ELF-1 (cell line): ENCODE measurements around the gene TBC1D17.
A peak's percentile ranks its signal among the peaks of the same experiment; 100 is the strongest.

Experiments used
- DNase-seq: peaks from one replicate; pipeline ENCODE4 v3.0.0-alpha.2; 2016; ENCODE audit warnings: low read depth, low spot score

The TBC1D17 gene

DNA sequence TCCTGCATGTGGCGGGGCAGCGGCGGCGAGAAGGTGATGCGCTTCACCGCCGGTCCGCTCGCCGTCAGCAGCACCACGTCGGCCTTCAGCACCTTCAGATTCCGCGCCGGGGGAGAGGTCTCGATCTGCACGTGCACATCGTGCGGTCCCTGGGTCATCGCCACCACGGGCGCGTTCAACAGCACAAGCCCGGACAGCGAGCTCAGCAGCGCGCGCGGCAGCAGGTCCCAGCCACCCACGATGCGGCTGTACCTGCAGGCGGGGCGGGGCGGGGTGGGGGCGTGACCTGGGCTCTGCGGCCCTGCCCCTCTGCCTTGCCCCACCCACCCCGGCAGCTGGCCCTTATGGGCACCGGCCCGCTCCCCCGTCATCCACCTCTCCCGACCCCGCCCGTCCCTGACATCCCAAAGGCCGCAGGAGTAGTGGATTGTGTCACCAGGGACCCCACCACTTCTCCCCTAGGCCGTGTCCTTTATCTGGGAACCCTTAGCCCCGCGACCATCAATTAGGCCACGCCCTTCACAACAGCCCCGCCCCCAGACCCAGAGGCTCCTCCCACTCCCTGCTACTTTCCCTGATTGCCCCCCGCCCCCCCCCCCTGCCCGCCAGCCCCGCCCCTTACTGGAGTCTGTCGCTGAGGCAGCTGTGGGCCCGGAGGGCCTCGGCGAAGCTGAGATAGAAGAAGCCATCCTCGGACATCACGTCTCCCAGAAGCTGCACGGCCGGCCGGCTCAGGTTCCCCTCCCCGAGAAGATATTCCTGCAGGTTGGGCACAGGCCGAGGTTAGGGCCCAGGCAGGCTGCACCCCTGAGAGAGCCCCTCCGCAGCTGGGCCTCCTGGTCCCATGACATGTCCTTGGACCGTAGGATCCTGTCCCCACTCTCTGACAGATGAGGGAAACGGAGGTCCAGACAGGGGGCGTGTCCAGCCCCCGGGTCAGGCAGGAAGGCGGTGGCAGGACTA lies 13.1 kb downstream of the TBC1D17 start:
- peak; percentile 78 for DNase-seq

DNA sequence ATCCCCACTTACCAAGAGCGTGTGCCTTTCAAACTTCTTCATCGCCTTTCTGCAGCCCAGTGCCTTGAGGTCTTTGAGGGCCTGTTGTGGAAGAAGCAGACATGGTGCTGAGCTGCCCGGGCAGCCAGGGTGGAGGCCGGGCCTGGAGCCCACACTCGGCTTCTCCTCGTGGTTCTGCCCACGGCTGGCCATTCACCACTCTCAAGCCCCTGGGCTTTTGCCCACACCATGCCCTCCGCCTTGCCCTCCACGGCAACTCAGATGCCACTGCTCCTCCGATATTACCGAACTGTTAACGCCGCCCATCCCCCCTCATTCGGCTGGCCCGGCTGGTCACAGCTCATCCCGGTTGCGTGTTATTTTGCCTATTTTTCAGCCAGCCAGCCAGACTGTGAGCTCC lies 13.9 kb downstream of the TBC1D17 start:
- no peak for DNase-seq

DNA sequence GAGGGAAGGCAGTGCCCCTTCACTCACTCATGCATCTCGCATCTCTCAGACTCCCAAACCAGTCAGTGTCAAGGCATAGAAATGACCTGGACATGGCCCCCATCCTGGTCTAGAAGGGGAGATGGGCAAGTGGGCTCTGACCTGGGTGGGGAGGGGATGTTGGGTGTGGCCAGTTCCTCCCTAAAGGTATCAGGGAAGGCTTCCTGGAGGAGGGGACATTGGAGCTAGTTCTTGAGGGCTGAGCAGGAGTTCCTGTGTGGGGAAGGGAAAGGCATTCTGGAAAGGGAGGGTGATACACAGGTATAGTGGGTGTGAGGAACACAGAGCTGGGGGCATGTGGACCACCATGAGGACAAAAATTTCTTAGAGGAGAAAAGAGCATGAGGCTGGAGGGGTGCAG lies 15.2 kb downstream of the TBC1D17 start:
- DNase-seq = no peak

DNA sequence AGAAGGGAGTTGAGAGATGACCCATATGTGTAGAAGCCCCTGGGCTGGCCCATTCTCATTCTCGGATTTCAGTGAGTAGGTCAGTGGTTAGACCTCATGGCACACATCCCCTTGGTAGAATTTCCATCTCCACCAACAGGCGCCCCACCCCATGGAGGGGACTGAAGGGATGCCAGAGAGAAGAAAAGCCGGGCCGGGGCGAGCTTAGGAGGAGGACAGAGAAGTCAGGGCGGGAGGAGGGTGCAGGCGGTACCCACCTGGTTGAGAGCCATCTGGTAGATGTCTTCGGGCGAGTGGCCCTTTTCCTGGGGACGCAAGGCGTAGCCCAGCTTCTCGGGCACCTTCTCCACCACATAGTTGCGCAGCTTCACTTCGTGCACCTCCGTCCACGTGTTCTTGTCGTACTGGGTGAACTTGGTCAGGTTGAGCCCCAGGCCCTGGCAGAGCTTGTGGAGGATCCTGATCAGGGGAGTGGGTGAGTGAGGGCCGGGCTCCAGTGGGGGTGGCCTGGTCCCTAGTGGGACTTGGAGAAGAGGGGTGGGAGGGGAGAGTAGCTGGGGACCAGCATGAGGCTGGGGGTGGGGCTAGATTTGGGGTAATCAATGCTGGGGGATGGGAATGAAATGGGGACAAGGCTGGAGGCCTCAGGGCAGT lies 16.6 kb downstream of the TBC1D17 start:
- no peak for DNase-seq

DNA sequence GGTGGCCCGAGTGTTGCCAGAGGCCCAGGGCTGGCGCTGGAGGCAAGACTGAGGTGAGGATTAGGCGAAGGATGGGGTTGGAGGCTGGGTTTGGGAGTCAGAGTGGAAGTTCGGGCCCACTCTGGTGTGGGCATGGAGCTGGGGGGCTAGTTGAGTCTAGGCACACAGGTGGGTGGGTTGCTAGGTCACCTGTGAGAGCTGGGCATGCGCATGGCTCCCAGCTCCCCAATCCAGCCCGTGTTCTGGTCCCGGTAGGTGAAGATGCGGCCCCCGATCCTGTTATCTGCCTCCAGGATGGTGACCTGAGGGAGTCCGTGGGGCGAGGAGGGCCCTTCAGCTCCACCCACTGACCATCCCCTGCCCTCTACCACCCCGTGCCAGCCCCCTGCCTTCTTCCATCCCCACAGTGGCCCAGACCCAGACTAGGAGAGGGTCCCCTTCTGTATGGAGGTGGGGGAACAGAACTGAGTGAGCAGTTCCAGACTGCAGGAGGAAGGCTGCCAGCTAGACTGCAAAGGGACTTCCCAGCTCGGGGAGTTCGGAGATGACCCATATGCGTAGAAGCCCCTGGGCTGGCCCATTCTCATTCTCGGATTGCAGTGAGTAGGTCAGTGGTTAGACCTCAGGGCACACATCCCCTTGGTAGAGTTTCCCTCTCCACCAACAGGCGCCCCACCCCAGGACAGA lies 17.5 kb downstream of the TBC1D17 start:
- no peak for DNase-seq

DNA sequence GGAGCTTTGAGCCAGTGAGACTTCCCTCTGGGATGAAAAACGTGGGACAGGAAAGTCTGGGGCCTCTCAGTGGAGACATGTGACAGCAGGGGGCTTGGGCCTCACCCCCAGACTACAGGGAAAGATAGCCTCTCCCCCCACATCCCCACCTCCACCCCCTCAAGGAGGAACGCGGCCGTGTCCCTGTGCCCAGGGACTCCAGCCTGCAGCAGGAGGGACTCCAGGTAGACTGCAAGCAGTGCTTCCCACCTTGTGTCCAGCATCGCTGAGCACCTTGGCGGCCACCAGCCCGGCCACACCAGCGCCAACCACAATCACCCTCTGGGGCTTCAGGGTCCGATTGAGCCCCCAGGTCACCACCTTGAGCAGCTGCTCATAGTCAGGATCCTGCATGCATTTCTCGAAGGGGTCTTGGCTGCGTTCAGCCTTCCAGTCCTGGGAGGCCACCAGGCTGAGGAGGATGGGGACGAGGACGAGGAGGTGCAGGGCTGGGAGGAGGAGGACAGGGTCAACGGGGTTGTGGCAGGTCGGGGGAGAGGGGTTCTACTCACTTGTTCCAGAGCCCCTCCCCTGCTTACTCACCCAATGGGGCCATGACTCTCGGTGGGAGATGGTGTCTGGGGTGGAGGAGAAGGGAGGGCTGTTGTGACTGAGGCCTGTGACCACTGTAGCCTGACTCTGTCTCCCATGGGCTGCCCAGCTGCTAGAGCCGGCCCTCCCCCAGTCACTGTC lies 18.2 kb downstream of the TBC1D17 start:
- DNase-seq = no peak

DNA sequence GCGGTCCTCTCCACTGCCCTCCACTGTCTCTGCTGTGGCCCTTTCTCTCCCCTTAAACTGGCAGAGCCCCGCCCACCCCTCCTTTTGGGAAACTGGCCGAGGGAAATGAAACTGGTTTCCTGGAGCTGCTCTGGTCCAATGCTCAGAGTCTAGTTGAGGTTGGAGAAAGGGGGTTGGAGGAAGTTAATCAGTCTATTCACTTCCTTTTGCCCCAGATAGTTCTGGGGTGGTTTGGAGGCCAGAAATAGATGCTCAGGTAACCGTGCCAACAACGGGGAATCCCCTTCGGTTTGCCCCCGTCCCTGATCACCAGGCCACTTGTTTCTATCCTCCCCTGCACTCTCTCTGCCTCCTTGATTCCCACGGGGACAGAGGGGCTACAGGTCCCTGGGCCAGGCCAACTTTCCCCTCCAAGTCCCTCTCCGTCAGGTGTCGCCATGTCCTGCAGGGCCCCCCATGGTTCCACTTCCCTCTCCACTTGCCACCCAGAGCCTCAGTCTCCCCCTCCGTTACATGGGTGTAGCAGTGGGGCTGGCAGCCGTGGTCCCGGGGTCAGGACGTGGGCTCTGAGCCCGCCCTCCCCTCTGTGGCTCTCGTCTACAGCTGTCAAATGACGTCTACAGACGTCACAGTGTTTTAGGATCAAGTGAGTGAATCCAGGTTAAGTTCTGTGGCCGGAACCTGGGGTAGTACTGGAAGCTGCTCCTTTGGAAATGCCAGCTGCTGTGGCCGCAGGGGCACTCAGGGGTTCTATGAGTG lies 19.5 kb downstream of the TBC1D17 start, which contains the start of gene IL4I1:
Gene IL4I1, minus strand, starts transcription at position 25 of the 759 bp plus-strand sequence. CDS start 727 bp downstream, outside the sequence.
- no peak for DNase-seq

DNA sequence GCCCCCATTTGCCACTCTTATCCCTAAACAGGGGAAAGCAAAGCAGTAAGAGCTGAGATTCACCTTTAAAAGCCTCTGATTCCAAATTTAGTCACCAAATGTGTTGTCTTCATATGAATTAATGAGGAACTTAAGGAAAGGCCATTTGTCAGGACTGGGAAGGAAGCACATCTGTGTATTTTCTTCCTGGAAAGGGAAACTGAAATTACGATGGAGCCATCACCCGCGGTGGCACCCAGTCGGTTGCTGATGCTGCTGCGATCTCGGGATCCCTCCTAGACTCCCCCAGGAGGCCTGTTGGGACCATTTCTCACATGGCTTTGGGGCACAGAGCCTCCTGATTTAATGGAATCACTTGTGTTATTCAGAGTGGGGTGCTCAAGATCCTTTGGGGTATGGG lies 26.6 kb downstream of the TBC1D17 start:
- no peak for DNase-seq

DNA sequence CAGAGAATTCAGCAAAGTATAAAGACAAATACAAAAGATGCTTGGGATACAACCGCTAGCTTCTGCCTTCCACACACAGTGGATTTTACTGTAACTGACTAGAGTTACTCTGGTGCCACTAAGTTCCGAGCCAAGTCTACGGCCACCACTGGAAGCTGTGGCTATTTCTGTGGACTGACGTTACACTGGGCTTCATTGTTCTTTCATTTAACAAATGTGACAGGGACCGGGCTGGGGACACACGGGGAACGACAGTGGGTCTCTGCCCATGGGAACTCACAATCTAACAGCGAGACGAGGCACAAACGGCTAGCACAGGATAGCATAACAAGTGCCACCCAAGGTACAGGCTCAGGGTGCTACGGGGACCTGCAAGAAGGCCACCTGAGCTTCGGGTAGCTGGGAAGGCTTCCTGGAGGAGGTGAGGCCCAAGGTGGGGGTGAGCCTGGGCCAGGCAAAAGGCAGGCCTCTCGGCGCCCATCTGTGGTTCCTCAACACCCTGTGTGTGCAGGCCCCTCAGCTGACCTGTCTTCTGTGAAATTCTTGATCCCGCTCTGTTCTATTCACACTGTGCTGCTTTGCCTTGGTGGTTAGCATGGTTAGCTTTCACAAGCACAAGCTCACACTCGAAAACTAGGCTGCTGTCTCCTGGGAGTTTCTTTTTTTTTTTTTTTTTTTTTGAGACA lies 29.5 kb downstream of the TBC1D17 start:
- DNase-seq = no peak

DNA sequence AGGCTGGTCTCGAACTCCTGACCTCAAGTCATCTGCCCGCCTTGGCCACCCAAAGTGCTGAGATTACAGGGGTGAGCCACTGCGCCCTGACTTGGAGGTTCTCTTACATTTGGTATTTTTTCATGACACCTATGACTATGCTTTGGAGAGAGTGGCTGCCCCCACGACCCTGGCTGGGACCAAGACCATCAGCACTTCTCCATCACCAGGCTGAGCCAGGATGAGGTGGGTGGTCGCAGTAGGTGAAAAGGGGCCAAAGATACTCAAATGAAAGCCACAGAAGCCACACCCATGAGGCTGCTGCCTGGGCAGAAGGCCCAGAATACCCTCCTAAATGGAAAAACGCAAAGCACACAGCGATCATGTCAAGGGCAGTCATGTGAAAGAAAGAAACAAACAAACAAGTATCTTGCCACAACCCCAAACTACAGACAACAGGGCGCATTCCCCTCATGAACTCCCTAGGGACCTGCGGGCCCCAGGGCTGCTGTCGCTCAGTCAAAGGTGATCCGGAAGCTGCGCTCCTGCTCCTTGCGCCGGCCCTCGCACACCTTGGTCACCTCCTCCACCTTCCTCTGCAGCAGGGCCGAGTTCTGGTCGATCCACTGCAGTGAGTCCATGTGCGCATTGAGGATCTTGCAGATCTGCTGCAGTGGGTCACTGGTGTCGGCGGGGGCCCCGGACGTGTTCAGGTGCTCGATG lies 30.4 kb downstream of the TBC1D17 start:
- no peak for DNase-seq

DNA sequence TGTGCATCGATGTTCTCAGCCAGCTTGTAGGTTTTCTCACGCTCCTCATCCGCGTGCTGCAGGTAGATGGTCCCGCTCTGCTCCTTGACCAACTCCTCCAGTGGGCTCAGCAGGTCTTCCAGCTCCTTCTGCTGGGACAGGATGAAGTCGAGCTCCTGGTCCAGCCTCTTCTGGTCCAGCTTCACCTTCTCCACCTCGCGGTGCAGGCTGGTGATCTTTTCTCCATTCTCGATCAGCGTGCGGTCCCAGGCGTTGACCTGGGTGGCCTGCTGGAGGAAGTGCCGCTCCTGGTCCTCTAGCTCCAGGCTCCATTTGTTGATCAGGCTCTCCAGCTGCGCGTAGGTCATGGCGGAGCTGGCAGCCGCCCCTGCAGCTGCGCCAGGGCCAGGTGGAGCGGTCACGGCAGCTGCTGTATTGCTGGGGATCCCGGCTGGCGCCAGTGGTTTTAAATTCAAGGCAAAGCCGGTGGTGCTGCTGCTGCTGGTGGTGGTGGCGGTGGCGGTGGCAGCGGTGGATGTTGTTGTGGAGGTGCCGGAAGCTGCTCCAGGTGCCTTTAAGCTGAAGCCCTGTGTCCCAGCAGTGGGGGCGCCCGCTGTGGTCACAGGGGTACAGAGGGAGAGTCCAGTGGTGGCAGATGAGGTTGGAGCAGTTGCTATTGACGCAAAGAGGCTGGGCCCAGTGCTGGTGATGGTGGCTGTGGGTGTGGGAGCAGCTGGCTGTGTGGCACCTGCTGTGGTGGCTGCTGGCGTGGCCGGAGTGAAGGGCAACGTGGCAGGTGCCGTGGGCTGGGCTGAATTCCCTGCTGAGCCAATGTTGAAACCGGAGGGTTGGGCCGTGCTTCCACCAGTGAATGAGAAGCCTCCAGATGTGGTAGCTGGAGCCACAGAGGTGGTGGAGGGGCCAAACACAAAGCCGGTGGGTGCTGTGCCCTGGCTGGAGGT lies 31.2 kb downstream of the TBC1D17 start:
- no peak for DNase-seq

DNA sequence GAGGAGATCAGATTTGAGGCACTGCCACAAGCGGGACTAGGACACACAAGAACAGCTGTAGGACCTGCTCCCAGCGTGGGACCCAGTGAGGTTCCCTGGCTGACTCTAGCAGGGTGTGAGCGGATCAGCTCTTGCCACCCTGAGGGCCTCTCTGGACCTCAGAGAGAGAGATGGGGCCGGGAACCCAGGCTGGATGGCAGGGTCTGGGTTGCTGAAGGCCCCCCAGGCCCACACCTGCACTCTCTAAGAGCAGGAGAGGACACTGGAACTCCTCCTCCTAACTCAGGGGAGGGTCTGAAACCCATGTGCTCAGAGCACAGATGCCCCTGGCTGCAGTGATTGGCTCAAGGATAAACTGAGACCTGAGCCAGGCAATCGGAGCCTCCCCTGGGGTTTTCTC lies 32.7 kb downstream of the TBC1D17 start:
- DNase-seq = no peak

DNA sequence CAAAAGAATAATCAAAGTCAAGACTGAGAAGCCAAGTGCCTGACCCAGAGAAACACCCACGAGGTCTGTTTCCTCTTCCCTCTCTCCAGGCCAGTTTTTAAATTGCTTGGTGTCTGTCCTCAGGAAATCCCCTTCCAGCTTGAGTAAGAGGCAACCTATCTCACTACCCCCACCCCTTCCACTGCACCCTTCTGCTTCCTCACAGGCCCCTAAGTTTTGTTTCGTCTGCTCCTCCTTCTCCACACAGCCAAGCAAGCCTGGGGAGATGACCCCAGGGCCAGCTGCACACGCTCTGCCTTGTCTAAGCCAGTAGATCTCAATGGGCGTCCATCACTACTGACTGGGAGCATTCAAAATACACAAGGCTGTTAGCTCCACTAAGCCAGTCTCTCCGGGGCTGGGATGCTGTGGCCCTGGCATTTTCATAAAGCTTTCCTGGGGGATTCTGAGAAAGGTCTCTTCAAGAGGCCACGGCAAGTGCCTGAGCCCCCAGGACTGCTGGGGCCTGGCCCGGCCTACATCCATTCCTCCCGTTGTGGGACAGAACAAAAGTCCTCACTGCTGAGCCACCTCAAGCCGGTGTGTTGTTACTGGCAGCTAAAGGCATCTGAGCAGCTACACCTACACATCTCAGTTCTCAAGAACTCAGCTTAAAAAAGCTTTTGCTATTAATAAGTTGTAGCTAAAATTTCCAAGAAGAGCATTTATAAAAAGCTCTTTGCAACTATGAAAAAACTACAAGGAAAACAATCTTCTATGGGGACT lies 34.1 kb downstream of the TBC1D17 start:
- DNase-seq = no peak

DNA sequence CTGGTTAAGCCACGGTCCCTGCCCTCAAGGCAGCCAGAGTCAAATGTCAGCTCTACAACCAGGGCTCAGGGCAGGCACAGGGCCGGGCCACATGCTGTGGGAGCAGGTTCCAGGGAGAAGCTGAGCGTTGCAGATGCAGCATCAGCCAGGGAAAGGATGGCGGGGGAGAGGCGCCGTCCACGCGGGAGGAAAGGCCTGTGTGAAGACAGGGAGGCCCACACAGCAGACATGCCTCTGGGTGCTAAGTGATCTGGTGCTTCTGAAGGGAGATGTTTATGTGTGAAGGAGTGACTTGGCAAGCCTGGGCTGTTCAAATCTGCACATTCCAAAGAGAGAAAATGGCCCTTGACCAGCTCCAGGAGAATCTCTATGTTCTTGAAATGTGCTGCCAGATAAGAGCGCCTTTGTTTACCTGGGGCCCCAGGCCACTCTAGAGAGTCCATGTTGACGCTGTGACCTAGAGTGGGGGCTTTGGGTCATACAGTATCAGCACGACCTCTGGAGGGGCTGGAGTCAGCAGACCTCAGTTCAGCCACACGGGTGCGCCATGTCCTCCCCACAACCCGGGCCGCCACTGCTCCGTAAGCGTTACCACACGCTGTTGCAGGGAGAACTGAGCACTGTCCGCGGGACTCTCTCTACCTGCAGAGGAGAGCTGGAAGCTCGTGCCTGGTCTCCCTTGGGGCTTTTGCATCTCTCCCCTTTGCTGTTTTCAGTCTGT lies 35.6 kb downstream of the TBC1D17 start:
- peak; percentile 73 for DNase-seq

DNA sequence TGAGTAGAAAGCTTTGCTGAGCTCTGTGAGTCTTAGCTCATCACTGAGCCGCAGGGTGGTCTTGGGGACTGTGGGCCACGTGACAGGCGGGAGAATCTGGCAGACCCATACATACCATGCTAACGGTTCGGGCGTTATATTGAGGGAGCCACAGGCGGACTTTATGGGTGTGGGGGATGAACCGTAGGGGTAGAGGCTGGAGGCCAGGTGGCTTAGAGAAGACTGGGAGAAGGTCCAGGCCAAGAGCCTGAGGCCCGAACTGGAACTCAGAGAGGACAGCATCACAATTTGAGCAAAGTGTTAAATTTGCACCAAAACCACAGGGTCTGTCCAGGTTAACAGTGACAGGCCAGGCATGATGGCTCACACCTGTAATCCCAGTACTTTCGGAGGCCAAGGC lies 36.2 kb downstream of the TBC1D17 start:
- DNase-seq = no peak

DNA sequence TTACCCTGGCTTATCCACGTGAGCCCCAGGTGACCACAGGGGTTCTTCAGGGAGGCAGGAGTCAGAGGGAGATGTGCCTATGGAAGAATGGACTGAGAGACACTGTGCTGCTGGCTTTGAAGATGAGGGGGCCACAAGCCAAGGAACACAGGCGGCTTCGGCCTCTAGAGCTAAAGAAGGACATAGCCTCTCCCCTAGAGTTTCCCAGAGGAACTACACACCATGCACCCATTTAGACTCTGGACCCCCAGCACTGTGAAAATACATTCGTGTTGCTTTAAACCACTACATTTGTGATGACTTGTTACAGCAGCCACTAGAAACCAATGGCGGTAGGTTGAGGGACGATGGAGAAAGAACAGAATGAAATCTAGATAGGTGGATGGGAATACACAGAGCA lies 37.8 kb downstream of the TBC1D17 start:
- DNase-seq = no peak
